ENCODE results near the gene SGMS1.

Gene SGMS1

GRCh38 chr10:50561266-50561665, 62.5 kb downstream of the SGMS1 start:
- no peak overlapping the region for H3K4me3 ChIP-seq (IDR thresholded peaks at IDR 0.05; ENCODE audit: insufficient read depth, low read depth, low read length)
- H3K27me3 ChIP-seq (ENCODE audit: insufficient read depth, low read depth), result no peaks in the 10 kb centered on the region
- no peaks in the 10 kb centered on the region for H4K20me1 ChIP-seq (ENCODE audit: insufficient read depth)
- TF ChIP-seq, protein P1, sequence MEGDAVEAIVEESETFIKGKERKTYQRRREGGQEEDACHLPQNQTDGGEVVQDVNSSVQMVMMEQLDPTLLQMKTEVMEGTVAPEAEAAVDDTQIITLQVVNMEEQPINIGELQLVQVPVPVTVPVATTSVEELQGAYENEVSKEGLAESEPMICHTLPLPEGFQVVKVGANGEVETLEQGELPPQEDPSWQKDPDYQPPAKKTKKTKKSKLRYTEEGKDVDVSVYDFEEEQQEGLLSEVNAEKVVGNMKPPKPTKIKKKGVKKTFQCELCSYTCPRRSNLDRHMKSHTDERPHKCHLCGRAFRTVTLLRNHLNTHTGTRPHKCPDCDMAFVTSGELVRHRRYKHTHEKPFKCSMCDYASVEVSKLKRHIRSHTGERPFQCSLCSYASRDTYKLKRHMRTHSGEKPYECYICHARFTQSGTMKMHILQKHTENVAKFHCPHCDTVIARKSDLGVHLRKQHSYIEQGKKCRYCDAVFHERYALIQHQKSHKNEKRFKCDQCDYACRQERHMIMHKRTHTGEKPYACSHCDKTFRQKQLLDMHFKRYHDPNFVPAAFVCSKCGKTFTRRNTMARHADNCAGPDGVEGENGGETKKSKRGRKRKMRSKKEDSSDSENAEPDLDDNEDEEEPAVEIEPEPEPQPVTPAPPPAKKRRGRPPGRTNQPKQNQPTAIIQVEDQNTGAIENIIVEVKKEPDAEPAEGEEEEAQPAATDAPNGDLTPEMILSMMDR (conservative IDR thresholded peaks at IDR 0.05; ENCODE audit: low read depth, low read length), result no peak
- no peak overlapping the region for H2AFZ ChIP-seq (ENCODE audit: low read depth)
- H3K4me2 ChIP-seq, result no peak overlapping the region
- no peaks in the 10 kb centered on the region for H3K36me3 ChIP-seq (ENCODE audit: insufficient read depth)
- no peak overlapping the region for H3K27ac ChIP-seq
- peaks cover 2% of the 10 kb centered on the region; the same call in 1 of the 2 replicates for H3K79me2 ChIP-seq (ENCODE audit: insufficient read depth, low read depth)
- peaks cover 24% of the 10 kb centered on the region for H3K4me1 ChIP-seq (ENCODE audit: low read depth, poor library complexity, severe bottlenecking)
- H3K9ac ChIP-seq, result no peak overlapping the region

GRCh38 chr10:50560370-50560769, 63.4 kb downstream of the SGMS1 start:
- TF ChIP-seq, protein P1 (conservative IDR thresholded peaks at IDR 0.05; ENCODE audit: low read depth, low read length), result no peak

GRCh38 chr10:50558371-50558770, 65.4 kb downstream of the SGMS1 start:
- Histone ChIP-seq H3K4me1 (ENCODE audit: low read depth, poor library complexity, severe bottlenecking) (peaks cover 33% of the 10 kb centered on the region), H2AFZ (ENCODE audit: low read depth) (no peak overlapping the region), H3K27me3 (ENCODE audit: insufficient read depth, low read depth) (no peaks in the 10 kb centered on the region), H3K36me3 (ENCODE audit: insufficient read depth) (no peaks in the 10 kb centered on the region), H3K27ac (no peak overlapping the region), H3K4me3 (IDR thresholded peaks at IDR 0.05; ENCODE audit: insufficient read depth, low read depth, low read length) (no peak overlapping the region), H3K79me2 (ENCODE audit: insufficient read depth, low read depth) (no peaks in the 10 kb centered on the region; the same call in 1 of the 2 replicates), H3K9ac (no peak overlapping the region), H4K20me1 (ENCODE audit: insufficient read depth) (no peaks in the 10 kb centered on the region), H3K4me2 (no peak overlapping the region)
- TF ChIP-seq, protein P1 (conservative IDR thresholded peaks at IDR 0.05; ENCODE audit: low read depth, low read length), result no peak

More at GRCh38 chr10:50560370-50560769, 63.4 kb downstream of the SGMS1 start:
- Histone ChIP-seq H4K20me1 (ENCODE audit: insufficient read depth) (no peaks in the 10 kb centered on the region), H3K4me1 (ENCODE audit: low read depth, poor library complexity, severe bottlenecking) (peaks cover 18% of the 10 kb centered on the region), H3K4me2 (no peak overlapping the region), H3K27me3 (ENCODE audit: insufficient read depth, low read depth) (no peaks in the 10 kb centered on the region), H3K27ac (no peak overlapping the region), H3K36me3 (ENCODE audit: insufficient read depth) (no peaks in the 10 kb centered on the region), H3K4me3 (IDR thresholded peaks at IDR 0.05; ENCODE audit: insufficient read depth, low read depth, low read length) (no peak overlapping the region), H3K9ac (no peak overlapping the region), H3K79me2 (ENCODE audit: insufficient read depth, low read depth) (no peaks in the 10 kb centered on the region; the same call in 1 of the 2 replicates), H2AFZ (ENCODE audit: low read depth) (no peak overlapping the region)

DNA sequence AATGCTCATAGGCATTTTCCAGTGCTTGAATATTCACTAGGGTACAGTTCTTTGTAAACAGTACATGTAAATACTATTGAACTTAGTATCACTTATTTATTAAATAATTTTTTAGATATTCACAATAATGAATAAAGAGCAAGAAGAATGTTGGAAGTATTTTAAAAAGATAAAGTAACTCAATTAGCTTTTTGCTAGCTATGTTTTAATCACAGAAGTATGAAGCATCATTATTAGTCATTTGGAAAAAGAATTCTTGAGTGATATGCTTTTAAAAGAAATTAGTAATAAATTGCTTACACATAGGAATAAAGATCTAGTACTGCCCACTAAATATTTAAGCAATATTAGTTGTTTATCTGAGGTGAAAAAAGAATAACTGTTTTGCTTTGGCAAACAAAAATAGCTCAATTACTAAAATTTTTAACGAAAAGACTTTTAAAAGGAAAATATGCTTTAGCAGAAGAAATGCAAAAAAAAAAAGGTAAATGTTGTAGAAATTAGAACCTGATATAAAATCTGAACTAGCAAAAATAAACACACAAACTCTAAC, 66.5 kb downstream of the SGMS1 start:
- TF ChIP-seq, protein P1 (conservative IDR thresholded peaks at IDR 0.05; ENCODE audit: low read depth, low read length), result no peak
- Histone ChIP-seq H3K4me2 (no peak overlapping the region), H3K27ac (no peak overlapping the region), H3K4me3 (IDR thresholded peaks at IDR 0.05; ENCODE audit: insufficient read depth, low read depth, low read length) (no peak overlapping the region), H3K27me3 (ENCODE audit: insufficient read depth, low read depth) (no peaks in the 10 kb centered on the region), H3K79me2 (ENCODE audit: insufficient read depth, low read depth) (peaks cover 7% of the 10 kb centered on the region), H2AFZ (ENCODE audit: low read depth) (no peak overlapping the region), H3K36me3 (ENCODE audit: insufficient read depth) (no peaks in the 10 kb centered on the region), H4K20me1 (ENCODE audit: insufficient read depth) (no peaks in the 10 kb centered on the region), H3K9ac (no peak overlapping the region), H3K4me1 (ENCODE audit: low read depth, poor library complexity, severe bottlenecking) (peaks cover 43% of the 10 kb centered on the region)

All from KMS-11 (cell line).